Germinal center (tissue), 1 donor: ENCODE data around the gene FSD1L.
"Not testable (repeated sequence)": the region's sequence is repeated elsewhere in the genome, so short reads cannot be mapped to it uniquely, and the experiment has no call there.

Experiments
- DNase-seq: peaks from one replicate; pipeline ENCODE4 v3.0.0; 2012; ENCODE audit warnings: mixed read lengths, low spot score

The FSD1L gene

GRCh38 chr9:105572455-105572854, 124.6 kb downstream of the FSD1L start:
- no peak for DNase-seq

- not testable (repeated sequence) for DNase-seq
These were observed 132.1 kb downstream of the FSD1L start for GRCh38 chr9:105579952-105580351.

DNA sequence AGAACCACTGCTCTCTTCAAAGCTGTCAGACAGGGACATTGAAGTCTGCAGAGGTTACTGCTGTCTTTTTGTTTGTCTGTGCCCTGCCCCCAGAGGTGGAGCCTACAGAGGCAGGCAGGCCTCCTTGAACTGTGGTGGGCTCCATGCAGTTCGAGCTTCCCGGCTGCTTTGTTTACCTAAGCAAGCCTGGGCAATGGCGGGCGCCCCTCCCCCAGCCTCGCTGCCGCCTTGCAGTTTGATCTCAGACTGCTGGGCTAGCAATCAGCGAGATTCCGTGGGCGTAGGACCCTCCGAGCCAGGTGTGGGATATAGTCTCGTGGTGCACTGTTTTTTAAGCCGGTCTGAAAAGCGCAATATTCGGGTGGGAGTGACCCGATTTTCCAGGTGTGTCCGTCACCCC, 133.7 kb downstream of the FSD1L start:
- DNase-seq, result not testable (repeated sequence)

- no peak for DNase-seq
These were observed 145.3 kb downstream of the FSD1L start for GRCh38 chr9:105593145-105593544.
